HPDE6-E6E7 (cell line): Measurements from ENCODE around the gene RPSA.
"Not testable (repeated sequence)": the region's sequence is repeated elsewhere in the genome, so short reads cannot be mapped to it uniquely, and the experiment has no call there.

Experiments
- DNase-seq: peaks from one replicate; pipeline ENCODE4 v3.0.0; 2011; ENCODE audit warnings: missing footprints; ENCODE audit errors: extremely low spot score

The RPSA gene

GRCh38 chr3:39388741-39389248 is 17.7 kb upstream of the RPSA start:
- DNase-seq: no peak

DNA sequence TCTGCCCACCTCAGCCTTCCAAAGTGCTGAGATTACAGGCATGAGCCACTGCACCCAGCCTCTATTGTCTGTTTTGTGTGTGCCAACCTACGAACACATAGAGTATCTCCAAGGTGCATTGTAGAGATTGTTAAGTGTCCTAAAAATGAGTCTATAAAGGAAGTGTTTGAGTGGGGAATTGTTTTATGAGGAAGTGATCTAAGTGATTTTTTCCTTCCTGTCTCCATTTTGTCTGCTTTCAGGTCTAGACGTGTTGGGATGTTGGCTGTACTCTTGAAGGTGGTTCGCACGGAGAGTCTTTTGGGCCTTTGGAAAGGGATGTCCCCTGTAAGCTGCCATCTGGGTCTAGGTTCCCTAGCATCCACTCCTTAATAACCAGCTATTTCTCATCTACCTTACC is 16.3 kb upstream of the RPSA start:
- no peak for DNase-seq

DNA sequence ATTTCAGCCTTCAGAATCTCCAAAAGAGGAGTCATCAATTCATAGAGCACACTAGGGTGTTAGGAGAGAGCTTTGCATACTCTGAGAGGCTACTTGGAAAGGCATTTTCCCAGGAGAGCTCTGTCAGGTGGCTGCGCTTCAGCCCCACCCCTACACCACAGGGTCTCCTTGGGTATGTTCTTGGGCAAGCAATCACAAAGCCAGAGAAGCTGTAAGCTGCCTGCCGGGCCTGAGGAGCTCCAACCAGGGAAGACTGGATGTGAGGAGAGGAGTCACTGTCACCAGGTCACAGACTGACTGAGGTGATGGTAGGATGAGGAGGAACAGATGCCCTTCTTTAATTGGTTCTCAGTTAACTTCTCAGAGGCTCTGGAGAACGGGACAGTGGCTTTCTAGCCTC is 9.8 kb upstream of the RPSA start:
- DNase-seq: no peak

DNA sequence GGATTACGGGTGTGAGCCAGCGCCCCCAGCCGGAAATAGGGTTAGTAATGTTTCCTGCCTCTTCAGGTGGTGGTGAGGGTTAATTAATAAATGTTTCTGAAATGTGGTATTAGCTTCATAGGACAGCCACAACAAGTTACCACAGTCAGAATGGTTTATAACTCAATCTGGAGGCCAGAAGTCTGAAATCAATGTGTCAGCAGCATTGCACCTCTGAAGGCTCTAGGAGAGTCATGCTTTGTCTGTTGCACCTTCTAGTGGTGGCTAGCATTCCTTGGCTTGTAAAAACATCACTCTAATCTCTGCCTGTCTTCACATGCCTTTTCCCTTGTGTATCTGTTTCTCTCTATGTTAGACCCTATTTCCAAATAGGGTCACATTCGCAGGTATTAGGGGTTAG is 7.8 kb upstream of the RPSA start:
- DNase-seq: no peak

- no peak for DNase-seq
These were observed 4.5 kb upstream of the RPSA start for GRCh38 chr3:39401983-39402382.

- DNase-seq: no peak
These were observed 1.4 kb upstream of the RPSA start for GRCh38 chr3:39404943-39405686.

- DNase-seq: no peak
These were observed 693 bp upstream of the RPSA start for GRCh38 chr3:39405687-39406367.

DNA sequence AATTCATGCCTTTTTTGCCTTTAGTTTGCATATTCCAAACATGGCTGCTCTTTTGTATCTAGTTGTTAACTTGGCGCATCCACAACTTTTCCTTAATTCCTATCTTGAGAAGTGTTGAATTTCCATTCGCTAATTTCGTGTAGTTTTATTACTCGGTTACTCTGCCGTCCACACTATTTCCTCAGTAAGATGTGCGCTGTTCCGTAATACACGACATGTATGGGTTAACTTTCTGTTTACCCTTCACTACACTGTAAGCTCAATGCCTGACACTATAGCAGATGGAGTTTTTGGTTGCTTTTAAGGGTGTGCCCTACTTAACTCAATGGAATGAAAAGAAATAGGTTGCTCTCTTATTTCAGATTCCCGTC is 724 bp downstream of the RPSA start:
- DNase-seq: no peak

GRCh38 chr3:39407773-39408492 is 1.4 kb downstream of the RPSA start:
- DNase-seq: no peak

DNA sequence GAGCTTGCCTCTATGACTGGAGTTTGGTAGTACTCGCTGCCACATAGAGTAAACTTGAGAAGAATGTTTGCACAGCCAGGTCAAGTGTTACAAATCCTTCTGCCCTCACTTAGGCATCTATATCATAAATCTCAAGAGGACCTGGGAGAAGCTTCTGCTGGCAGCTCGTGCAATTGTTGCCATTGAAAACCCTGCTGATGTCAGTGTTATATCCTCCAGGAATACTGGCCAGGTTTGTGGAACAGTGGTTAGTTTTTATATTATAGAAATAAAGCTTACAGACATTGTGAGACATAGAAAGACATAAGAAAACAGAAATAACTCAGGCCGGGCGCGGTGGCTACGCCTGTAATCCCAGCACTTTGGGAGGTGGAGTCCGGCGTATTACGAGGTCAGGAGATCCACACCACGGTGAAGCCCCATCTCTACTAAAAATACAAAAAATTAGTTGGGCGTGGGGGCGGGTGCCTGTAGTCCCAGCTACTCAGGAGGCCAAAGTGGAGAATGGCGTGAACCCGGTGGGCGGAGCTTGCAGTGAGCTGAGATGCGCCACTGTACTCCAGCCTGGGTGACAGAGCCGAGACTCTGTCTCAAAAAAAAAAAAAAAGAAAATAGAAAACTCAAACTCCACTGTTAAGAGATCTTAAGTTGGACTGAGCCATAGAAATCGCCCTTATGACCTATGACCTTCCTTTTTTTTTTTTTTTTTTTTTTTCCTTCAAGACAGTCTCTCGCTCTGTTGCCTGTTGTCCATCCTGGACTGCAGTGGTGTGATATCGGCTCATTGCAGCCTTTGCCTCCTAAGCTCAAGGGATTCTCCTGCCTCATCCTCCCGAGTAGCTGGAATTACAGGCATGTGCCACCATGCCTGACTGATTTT is 2.2 kb downstream of the RPSA start:
- no peak for DNase-seq

GRCh38 chr3:39409514-39410136 is 3.1 kb downstream of the RPSA start:
- DNase-seq: no peak

GRCh38 chr3:39410893-39411292 is 4.4 kb downstream of the RPSA start:
- DNase-seq: no peak

- no peak for DNase-seq
These were observed 6.2 kb downstream of the RPSA start for GRCh38 chr3:39412668-39413260.

GRCh38 chr3:39413691-39414420 is 7.3 kb downstream of the RPSA start:
- DNase-seq: no peak

DNA sequence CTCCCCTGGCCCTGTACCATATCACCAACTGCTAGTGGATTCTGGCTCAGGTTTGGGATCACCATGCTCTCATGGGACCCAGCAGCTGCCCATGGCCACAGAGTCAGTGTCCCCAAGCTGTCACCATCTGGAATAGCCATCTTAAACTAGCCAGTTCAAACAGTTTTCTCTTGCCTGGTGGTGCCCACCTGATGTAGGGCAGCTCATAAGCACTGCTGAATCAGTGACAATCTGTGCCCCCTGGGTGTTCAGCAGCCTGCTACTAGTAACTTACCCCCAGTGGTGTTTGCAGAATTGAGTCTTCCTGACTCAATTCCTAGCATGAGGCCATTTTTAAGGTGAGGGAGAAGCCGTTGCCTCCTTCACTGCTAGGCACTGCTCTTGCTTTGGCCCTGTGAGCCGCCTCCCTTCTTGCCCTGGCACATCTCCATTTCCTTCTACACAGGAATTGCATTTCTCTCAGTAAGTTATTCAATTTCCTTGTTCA is 7.9 kb downstream of the RPSA start:
- DNase-seq: no peak

GRCh38 chr3:39415302-39415701 is 8.8 kb downstream of the RPSA start:
- DNase-seq: not testable (repeated sequence)

- DNase-seq: no peak
These were observed 9.5 kb downstream of the RPSA start for GRCh38 chr3:39415983-39416382.

GRCh38 chr3:39416998-39417397 is 10.5 kb downstream of the RPSA start:
- DNase-seq: not testable (repeated sequence)

GRCh38 chr3:39418556-39419225 is 12.2 kb downstream of the RPSA start:
- DNase-seq: not testable (repeated sequence)
